ENCODE measurements around the gene ZNF580. TPM values are rescaled to one million over a fixed set of nuclear protein-coding genes. Genes with fewer than 3 reads are reported as not detected.

Gene ZNF580
- total and polyA plus RNA-seq, 9 of the 15 experiments (the other 6 are each of a cell fraction or from before 2014, with no cell fraction given), result 2.3 to 47.4 (median 6.0) TPM

- TF ChIP-seq SPI1 (IDR thresholded peaks at IDR 0.05; ENCODE audit: borderline replicate concordance, low read depth, low read length), result peak; percentile 70; the same call in 1 of the 2 replicates
- TF ChIP-seq SRSF9 (IDR thresholded peaks at IDR 0.05; ENCODE audit: borderline replicate concordance, low read depth, low read length), result no peak
- TF ChIP-seq ZNF551 (CRISPR knock-in tag; IDR thresholded peaks at IDR 0.05), result no peak
- TF ChIP-seq NCOA2 (IDR thresholded peaks at IDR 0.05; ENCODE audit: partially characterized antibody in 2 of 2), result no peak
- TF ChIP-seq STAT5B (CRISPR knock-in tag; IDR thresholded peaks at IDR 0.05), result no peak
- no peak for TF ChIP-seq DIDO1 (tag; IDR thresholded peaks at IDR 0.05; ENCODE audit: low read depth)
- TF ChIP-seq STAG1 (CRISPR knock-in tag; IDR thresholded peaks at IDR 0.05; ENCODE audit: borderline replicate concordance), result no peak
- no peak for TF ChIP-seq FOXA3 (CRISPR knock-in tag; conservative IDR thresholded peaks at IDR 0.05 in 1 of 2, IDR thresholded peaks at IDR 0.05 in 1 of 2)
- TF ChIP-seq KLF6 (CRISPR knock-in tag; IDR thresholded peaks at IDR 0.05; ENCODE audit: borderline replicate concordance), result no peak
- TF ChIP-seq, protein P1, sequence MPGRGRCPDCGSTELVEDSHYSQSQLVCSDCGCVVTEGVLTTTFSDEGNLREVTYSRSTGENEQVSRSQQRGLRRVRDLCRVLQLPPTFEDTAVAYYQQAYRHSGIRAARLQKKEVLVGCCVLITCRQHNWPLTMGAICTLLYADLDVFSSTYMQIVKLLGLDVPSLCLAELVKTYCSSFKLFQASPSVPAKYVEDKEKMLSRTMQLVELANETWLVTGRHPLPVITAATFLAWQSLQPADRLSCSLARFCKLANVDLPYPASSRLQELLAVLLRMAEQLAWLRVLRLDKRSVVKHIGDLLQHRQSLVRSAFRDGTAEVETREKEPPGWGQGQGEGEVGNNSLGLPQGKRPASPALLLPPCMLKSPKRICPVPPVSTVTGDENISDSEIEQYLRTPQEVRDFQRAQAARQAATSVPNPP (IDR thresholded peaks at IDR 0.05; ENCODE audit: borderline replicate concordance, insufficient read depth, insufficient read length), result no peak
- TF ChIP-seq CCAR2 (IDR thresholded peaks at IDR 0.05; ENCODE audit: low read depth, low read length), result no peak
- peak; percentile 69 for TF ChIP-seq CREB1 (IDR thresholded peaks at IDR 0.05)
- peak; percentile 79 for TF ChIP-seq CREB1 (CRISPR knock-in tag; IDR thresholded peaks at IDR 0.05)
- TF ChIP-seq C11orf30 (IDR thresholded peaks at IDR 0.05; ENCODE audit: low read depth), result peak; percentile 92
- TF ChIP-seq ZNF77 (CRISPR knock-in tag; IDR thresholded peaks at IDR 0.05), result no peak
- TF ChIP-seq, protein P2, sequence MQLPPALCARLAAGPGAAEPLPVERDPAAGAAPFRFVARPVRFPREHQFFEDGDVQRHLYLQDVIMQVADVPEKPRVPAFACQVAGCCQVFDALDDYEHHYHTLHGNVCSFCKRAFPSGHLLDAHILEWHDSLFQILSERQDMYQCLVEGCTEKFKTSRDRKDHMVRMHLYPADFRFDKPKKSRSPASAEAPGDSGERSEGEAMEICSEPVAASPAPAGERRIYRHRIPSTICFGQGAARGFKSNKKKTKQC (CRISPR knock-in tag; IDR thresholded peaks at IDR 0.05), result no peak
- no peak for TF ChIP-seq GABPB2 (CRISPR knock-in tag; conservative IDR thresholded peaks at IDR 0.05)
- peak; percentile 99 for TF ChIP-seq GABPA (tag; conservative IDR thresholded peaks at IDR 0.05; ENCODE audit: low read depth)
- TF ChIP-seq MITF (IDR thresholded peaks at IDR 0.05), result no peak
- no peak for TF ChIP-seq RFX7 (CRISPR knock-in tag; IDR thresholded peaks at IDR 0.05)
- TF ChIP-seq, protein P3, sequence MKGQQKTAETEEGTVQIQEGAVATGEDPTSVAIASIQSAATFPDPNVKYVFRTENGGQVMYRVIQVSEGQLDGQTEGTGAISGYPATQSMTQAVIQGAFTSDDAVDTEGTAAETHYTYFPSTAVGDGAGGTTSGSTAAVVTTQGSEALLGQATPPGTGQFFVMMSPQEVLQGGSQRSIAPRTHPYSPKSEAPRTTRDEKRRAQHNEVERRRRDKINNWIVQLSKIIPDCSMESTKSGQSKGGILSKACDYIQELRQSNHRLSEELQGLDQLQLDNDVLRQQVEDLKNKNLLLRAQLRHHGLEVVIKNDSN (CRISPR knock-in tag; IDR thresholded peaks at IDR 0.05), result no peak
- peak in 1 of 2 experiments; percentile 43; a peak in 1 of 4 replicates for TF ChIP-seq SIN3A (IDR thresholded peaks at IDR 0.05; ENCODE audit: borderline replicate concordance in 2 of 2, control insufficient read depth in 1 of 2, low read depth in 2 of 2, low read length in 2 of 2)
Measured at GRCh38 chr19:55599468-55599841, 41.3 kb upstream of the ZNF580 start, which contains the start of gene FIZ1 (continued).
